GM23338 (cell line): ENCODE measurements around the gene EPHX1. TPM values are rescaled to one million over a fixed set of nuclear protein-coding genes. Genes with fewer than 3 reads are reported as not detected.

Experiments used
- ATAC-seq: fragments of 200-7000 bp; cut with Tn5 transposase; 3 replicates; pipeline ENCODE4 v1.9.1; 2020
- DNase-seq: peaks from one replicate; pipeline ENCODE4 v3.0.0-alpha.2; 2015; ENCODE audit warnings: low spot score
- H2AFZ ChIP-seq: fragments of 200-600 bp; sonication (generic); 2 replicates; pipeline ENCODE4 v1.8.0; 2016; ENCODE audit warnings: antibody characterized with exemption, mild to moderate bottlenecking, moderate library complexity
- H3F3A ChIP-seq: fragments of 200-600 bp; sonication (generic); replicated peaks from 2 replicates; pipeline ENCODE4 v1.8.0; 2017; ENCODE audit warnings: antibody characterized with exemption, mixed run types, low read depth
- H3K27ac ChIP-seq: fragments of 200-600 bp; sonication (generic); 2 replicates; pipeline ENCODE4 v1.6.1; 2016; ENCODE audit warnings: low read depth
- H3K27me3 ChIP-seq: fragments of 200-600 bp; sonication (generic); 2 replicates; pipeline ENCODE4 v1.8.0; 2016; ENCODE audit warnings: mild to moderate bottlenecking, mixed run types, moderate library complexity; ENCODE audit not compliant: insufficient read depth
- H3K36me3 ChIP-seq: fragments of 200-600 bp; sonication (generic); 2 replicates; pipeline ENCODE4 v1.8.0; 2016; ENCODE audit warnings: mild to moderate bottlenecking; ENCODE audit not compliant: insufficient read depth
- H3K4me1 ChIP-seq: fragments of 200-600 bp; sonication (generic); 2 replicates; pipeline ENCODE4 v1.8.0; 2016; ENCODE audit warnings: mild to moderate bottlenecking, moderate library complexity; ENCODE audit not compliant: insufficient read depth
- H3K4me2 ChIP-seq: fragments of 200-600 bp; sonication (generic); 2 replicates; pipeline ENCODE4 v1.7.1; 2017; ENCODE audit warnings: mixed run types
- H3K4me3 ChIP-seq: fragments of 200-600 bp; sonication (generic); 2 replicates; pipeline ENCODE4 v1.6.1; 2016; ENCODE audit warnings: mixed run types
- H3K79me2 ChIP-seq: fragments of 200-600 bp; sonication (generic); replicated peaks from 2 replicates; pipeline ENCODE4 v1.8.0; 2017; ENCODE audit warnings: mild to moderate bottlenecking; ENCODE audit not compliant: insufficient read depth
- H3K9me2 ChIP-seq: fragments of 200-600 bp; sonication (generic); 2 replicates; pipeline ENCODE4 v1.8.0; 2017; ENCODE audit not compliant: insufficient read depth
- H4K20me1 ChIP-seq: fragments of 200-600 bp; sonication (generic); replicated peaks from 2 replicates; pipeline ENCODE4 v1.8.0; 2017; ENCODE audit warnings: mild to moderate bottlenecking; ENCODE audit not compliant: insufficient read depth
- H3K27ac Mint-ChIP-seq: 2 replicates; pipeline ENCODE4 v1.8.0; 2020; ENCODE audit warnings: inconsistent platforms, mild to moderate bottlenecking, moderate library complexity, mixed read lengths
- H3K27me3 Mint-ChIP-seq: 3 replicates; pipeline ENCODE4 v1.8.0; 2022; ENCODE audit warnings: low read depth, mild to moderate bottlenecking, moderate library complexity, mixed read lengths, inconsistent platforms; ENCODE audit not compliant: insufficient read depth, poor library complexity
- H3K36me3 Mint-ChIP-seq: 3 replicates; pipeline ENCODE4 v1.8.0; 2021; ENCODE audit warnings: low read depth, mild to moderate bottlenecking, inconsistent platforms, moderate library complexity, mixed read lengths
- H3K4me1 Mint-ChIP-seq: 3 replicates; pipeline ENCODE4 v1.8.0; 2020; ENCODE audit warnings: mild to moderate bottlenecking, inconsistent platforms, mixed read lengths
- H3K4me3 Mint-ChIP-seq: 3 replicates; pipeline ENCODE4 v1.8.0; 2021; ENCODE audit warnings: moderate library complexity, mild to moderate bottlenecking, inconsistent platforms, mixed read lengths
- H3K9me3 Mint-ChIP-seq: 3 replicates; pipeline ENCODE4 v1.8.0; 2020; ENCODE audit warnings: moderate library complexity, mild to moderate bottlenecking, inconsistent platforms, mixed read lengths
- CREB1 ChIP-seq: fragments of 250-450 bp; sonication (Bioruptor Pico); IDR thresholded peaks from 2 replicates; pipeline ENCODE4 v1.5.0; 2020; ENCODE audit warnings: low read depth, mild to moderate bottlenecking, moderate library complexity
- EZH2 ChIP-seq: fragments of 200-600 bp; sonication (generic); IDR thresholded peaks from one replicate; pipeline ENCODE4 v1.8.0; 2017; ENCODE audit warnings: antibody characterized with exemption, mild to moderate bottlenecking, low read depth; ENCODE audit not compliant: unreplicated experiment
- NANOG ChIP-seq: IDR thresholded peaks from 2 replicates; pipeline ENCODE4 v1.6.1; 2016; ENCODE audit warnings: antibody characterized with exemption, borderline replicate concordance
- STAT1 ChIP-seq: IDR thresholded peaks from one replicate; pipeline ENCODE4 v1.6.1; 2016; ENCODE audit warnings: antibody characterized with exemption; ENCODE audit not compliant: unreplicated experiment
- ZNF114 ChIP-seq: fragments of 250-450 bp; sonication (Bioruptor Pico); IDR thresholded peaks from 2 replicates; pipeline ENCODE4 v1.5.0; 2020; ENCODE audit warnings: mild to moderate bottlenecking, moderate library complexity
- ZNF331 ChIP-seq: fragments of 250-450 bp; sonication (Bioruptor Pico); IDR thresholded peaks from 2 replicates; pipeline ENCODE4 v1.5.0; 2020; ENCODE audit warnings: low read depth, mild to moderate bottlenecking, moderate library complexity
- polyA plus RNA-seq: library from polyadenylated mRNA; unstranded; fragments of >200 nt; fragmentation: Nextera tagmentation; extraction: Ambion mirVana; gene quantifications from 2 replicates; pipeline ENCODE4 v1.2.1, GENCODE V29; 2016
- total RNA-seq: library from RNA; depleted of rRNA; stranded (reverse); fragments of >200 nt; shearing (Covaris generic); gene quantifications from 2 replicates; pipeline ENCODE4 v1.2.3, GENCODE V29; 2014
- TF ChIP-seq, protein P1 (sequence below): IDR thresholded peaks from 2 replicates; pipeline ENCODE4 v1.6.1; 2016; ENCODE audit warnings: antibody characterized with exemption
- TF ChIP-seq, protein P2 (sequence below): fragments of 250-450 bp; sonication (Bioruptor Pico); IDR thresholded peaks from 2 replicates; pipeline ENCODE4 v1.5.0; 2020; ENCODE audit warnings: mild to moderate bottlenecking, moderate library complexity

EPHX1 gene
- total and polyA plus RNA-seq, 2 experiments from 2014 or later, result 15.3 to 46.5 TPM

DNA sequence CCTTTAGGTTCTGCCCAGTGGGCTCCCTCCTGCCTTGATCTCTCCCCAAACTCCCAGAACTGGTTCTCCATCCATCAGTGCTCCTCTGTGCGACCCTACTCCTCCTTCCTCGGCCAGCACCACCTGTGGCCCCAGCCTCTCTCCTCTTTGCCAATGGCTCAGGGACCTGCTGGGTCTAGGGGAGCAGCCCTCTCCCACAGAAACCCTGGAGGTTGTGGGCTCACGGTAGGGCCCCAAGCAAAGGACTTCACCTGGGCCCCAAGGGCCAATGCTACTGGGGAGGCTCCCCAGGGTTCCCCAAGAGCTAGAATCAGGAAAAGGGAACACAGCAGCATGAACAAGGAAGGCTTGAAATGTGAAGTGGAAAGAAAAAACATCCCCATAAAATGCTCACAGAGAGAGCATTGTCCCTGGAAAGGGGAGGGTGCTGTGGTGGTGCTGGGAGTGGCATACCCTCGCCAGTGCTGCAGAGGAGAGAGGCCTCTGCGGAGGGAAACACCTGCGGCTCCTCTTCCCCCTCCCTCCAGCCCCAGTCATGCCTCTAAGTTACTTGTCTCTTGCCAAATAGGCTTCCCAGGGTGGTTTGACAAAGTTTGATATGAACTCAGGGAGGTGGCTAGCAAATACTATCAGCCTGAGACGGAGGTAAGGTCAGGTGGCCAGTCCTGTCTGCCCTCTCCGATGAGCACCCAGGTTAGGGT lies 69.7 kb downstream of the EPHX1 start:
- H3K4me1 ChIP-seq, result peaks cover 31% of the 10 kb centered on the region
- H2AFZ ChIP-seq, result no peak overlapping the region
- H3K4me2 ChIP-seq, result peak overlapping the region; percentile 96; the same call in 1 of the 2 replicates
- Mint-ChIP-seq H3K4me3 (peak overlapping the region; percentile 84; the same call in 2 of the 3 replicates), H3K27ac (no peak overlapping the region), H3K9me3 (no peaks in the 10 kb centered on the region), H3K4me1 (peaks cover 48% of the 10 kb centered on the region), H3K27me3 (peaks cover 31% of the 10 kb centered on the region), H3K36me3 (peaks cover 30% of the 10 kb centered on the region)
- peak overlapping the region; percentile 94; the same call in 1 of the 2 replicates for H3K4me3 ChIP-seq
- no peaks in the 10 kb centered on the region for H3K27me3 ChIP-seq
- DNase-seq (no peak), ATAC-seq (no peak)
- H3K9me2 ChIP-seq, result no peaks in the 10 kb centered on the region
- H4K20me1 ChIP-seq, result peaks cover 16% of the 10 kb centered on the region
- H3K27ac ChIP-seq, result no peak overlapping the region
- peaks cover 15% of the 10 kb centered on the region; the same call in 1 of the 2 replicates for H3K36me3 ChIP-seq
- TF ChIP-seq CREB1 (no peak), STAT1 (no peak), EZH2 (no peak), ZNF114 (CRISPR knock-in tag) (no peak), ZNF331 (CRISPR knock-in tag) (no peak), NANOG (no peak)
- TF ChIP-seq, protein P1, sequence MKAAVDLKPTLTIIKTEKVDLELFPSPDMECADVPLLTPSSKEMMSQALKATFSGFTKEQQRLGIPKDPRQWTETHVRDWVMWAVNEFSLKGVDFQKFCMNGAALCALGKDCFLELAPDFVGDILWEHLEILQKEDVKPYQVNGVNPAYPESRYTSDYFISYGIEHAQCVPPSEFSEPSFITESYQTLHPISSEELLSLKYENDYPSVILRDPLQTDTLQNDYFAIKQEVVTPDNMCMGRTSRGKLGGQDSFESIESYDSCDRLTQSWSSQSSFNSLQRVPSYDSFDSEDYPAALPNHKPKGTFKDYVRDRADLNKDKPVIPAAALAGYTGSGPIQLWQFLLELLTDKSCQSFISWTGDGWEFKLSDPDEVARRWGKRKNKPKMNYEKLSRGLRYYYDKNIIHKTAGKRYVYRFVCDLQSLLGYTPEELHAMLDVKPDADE, result no peak
- TF ChIP-seq, protein P2, sequence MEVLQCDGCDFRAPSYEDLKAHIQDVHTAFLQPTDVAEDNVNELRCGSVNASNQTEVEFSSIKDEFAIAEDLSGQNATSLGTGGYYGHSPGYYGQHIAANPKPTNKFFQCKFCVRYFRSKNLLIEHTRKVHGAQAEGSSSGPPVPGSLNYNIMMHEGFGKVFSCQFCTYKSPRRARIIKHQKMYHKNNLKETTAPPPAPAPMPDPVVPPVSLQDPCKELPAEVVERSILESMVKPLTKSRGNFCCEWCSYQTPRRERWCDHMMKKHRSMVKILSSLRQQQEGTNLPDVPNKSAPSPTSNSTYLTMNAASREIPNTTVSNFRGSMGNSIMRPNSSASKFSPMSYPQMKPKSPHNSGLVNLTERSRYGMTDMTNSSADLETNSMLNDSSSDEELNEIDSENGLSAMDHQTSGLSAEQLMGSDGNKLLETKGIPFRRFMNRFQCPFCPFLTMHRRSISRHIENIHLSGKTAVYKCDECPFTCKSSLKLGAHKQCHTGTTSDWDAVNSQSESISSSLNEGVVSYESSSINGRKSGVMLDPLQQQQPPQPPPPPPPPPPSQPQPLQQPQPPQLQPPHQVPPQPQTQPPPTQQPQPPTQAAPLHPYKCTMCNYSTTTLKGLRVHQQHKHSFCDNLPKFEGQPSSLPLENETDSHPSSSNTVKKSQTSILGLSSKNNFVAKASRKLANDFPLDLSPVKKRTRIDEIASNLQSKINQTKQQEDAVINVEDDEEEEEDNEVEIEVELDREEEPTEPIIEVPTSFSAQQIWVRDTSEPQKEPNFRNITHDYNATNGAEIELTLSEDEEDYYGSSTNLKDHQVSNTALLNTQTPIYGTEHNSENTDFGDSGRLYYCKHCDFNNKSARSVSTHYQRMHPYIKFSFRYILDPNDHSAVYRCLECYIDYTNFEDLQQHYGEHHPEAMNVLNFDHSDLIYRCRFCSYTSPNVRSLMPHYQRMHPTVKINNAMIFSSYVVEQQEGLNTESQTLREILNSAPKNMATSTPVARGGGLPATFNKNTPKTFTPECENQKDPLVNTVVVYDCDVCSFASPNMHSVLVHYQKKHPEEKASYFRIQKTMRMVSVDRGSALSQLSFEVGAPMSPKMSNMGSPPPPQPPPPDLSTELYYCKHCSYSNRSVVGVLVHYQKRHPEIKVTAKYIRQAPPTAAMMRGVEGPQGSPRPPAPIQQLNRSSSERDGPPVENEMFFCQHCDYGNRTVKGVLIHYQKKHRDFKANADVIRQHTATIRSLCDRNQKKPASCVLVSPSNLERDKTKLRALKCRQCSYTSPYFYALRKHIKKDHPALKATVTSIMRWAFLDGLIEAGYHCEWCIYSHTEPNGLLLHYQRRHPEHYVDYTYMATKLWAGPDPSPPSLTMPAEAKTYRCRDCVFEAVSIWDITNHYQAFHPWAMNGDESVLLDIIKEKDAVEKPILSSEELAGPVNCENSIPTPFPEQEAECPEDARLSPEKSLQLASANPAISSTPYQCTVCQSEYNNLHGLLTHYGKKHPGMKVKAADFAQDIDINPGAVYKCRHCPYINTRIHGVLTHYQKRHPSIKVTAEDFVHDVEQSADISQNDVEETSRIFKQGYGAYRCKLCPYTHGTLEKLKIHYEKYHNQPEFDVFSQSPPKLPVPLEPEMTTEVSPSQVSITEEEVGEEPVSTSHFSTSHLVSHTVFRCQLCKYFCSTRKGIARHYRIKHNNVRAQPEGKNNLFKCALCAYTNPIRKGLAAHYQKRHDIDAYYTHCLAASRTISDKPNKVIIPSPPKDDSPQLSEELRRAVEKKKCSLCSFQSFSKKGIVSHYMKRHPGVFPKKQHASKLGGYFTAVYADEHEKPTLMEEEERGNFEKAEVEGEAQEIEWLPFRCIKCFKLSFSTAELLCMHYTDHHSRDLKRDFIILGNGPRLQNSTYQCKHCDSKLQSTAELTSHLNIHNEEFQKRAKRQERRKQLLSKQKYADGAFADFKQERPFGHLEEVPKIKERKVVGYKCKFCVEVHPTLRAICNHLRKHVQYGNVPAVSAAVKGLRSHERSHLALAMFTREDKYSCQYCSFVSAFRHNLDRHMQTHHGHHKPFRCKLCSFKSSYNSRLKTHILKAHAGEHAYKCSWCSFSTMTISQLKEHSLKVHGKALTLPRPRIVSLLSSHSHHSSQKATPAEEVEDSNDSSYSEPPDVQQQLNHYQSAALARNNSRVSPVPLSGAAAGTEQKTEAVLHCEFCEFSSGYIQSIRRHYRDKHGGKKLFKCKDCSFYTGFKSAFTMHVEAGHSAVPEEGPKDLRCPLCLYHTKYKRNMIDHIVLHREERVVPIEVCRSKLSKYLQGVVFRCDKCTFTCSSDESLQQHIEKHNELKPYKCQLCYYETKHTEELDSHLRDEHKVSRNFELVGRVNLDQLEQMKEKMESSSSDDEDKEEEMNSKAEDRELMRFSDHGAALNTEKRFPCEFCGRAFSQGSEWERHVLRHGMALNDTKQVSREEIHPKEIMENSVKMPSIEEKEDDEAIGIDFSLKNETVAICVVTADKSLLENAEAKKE, result no peak
- H3K79me2 ChIP-seq, result peaks cover 65% of the 10 kb centered on the region
- 0 out of 2 replicates have a peak, but pooled peaks cover 8% of the 10 kb centered on the region for H3F3A ChIP-seq
